ENCODE results near the gene FUNDC2.

DNA sequence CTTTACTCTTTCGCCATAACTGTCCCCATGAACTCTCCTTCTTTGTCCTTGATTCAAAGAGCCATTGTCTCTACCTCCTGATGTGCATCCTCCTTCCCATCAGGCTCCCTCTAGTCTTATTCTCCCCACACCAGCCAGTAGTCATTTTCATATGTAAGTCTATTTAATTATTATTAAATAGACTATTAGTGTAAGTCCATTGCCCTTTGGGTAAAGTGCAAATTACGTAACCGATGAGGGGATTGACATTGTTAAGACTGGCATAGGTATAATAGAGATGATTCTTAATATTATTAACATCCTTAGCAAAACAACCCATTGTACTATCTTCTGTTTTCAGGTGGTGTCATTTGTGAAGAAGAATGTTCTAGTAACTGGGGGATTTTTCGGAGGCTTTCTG lies 27.6 kb downstream of the FUNDC2 start:
- TF ChIP-seq, protein P1, sequence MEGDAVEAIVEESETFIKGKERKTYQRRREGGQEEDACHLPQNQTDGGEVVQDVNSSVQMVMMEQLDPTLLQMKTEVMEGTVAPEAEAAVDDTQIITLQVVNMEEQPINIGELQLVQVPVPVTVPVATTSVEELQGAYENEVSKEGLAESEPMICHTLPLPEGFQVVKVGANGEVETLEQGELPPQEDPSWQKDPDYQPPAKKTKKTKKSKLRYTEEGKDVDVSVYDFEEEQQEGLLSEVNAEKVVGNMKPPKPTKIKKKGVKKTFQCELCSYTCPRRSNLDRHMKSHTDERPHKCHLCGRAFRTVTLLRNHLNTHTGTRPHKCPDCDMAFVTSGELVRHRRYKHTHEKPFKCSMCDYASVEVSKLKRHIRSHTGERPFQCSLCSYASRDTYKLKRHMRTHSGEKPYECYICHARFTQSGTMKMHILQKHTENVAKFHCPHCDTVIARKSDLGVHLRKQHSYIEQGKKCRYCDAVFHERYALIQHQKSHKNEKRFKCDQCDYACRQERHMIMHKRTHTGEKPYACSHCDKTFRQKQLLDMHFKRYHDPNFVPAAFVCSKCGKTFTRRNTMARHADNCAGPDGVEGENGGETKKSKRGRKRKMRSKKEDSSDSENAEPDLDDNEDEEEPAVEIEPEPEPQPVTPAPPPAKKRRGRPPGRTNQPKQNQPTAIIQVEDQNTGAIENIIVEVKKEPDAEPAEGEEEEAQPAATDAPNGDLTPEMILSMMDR (IDR thresholded peaks at IDR 0.05): no peak
- no peak for TF ChIP-seq POLR2A (IDR thresholded peaks at IDR 0.05)
